H9 (cell line): Measurements from ENCODE around the gene TNFAIP8L3. TPM values are rescaled to one million over a fixed set of nuclear protein-coding genes. Genes with fewer than 3 reads are reported as not detected.

Experiments
- DNase-seq: peaks from one replicate; pipeline ENCODE4 v3.0.0-alpha.2; 2017
- H2AFZ ChIP-seq: one replicate; pipeline ENCODE4 v1.6.1; 2013; ENCODE audit warnings: mild to moderate bottlenecking, low read length, control low read depth, moderate library complexity
- H2AK5ac ChIP-seq: 2 replicates; pipeline ENCODE4 v1.6.1; 2013; ENCODE audit warnings: low read length, control low read depth, mixed read lengths; ENCODE audit not compliant: insufficient read length
- H2BK120ac ChIP-seq: one replicate; pipeline ENCODE4 v1.6.1; 2013; ENCODE audit warnings: low read depth, mild to moderate bottlenecking, low read length, control low read depth, inconsistent platforms; ENCODE audit not compliant: poor library complexity, severe bottlenecking
- H2BK12ac ChIP-seq: 2 replicates; pipeline ENCODE4 v1.6.1; 2013; ENCODE audit warnings: low read length, control low read depth, mixed read lengths, low read depth; ENCODE audit not compliant: insufficient read length
- H2BK15ac ChIP-seq: 2 replicates; pipeline ENCODE4 v1.6.1; 2013; ENCODE audit warnings: low read depth, low read length, control low read depth
- H2BK20ac ChIP-seq: one replicate; pipeline ENCODE4 v1.6.1; 2013; ENCODE audit warnings: low read depth, mild to moderate bottlenecking, low read length, control low read depth, inconsistent platforms; ENCODE audit not compliant: poor library complexity, severe bottlenecking
- H2BK5ac ChIP-seq: 2 replicates; pipeline ENCODE4 v1.6.1; 2013; ENCODE audit warnings: low read length, control low read depth, mixed read lengths; ENCODE audit not compliant: insufficient read length
- H3K14ac ChIP-seq: 2 replicates; pipeline ENCODE4 v1.6.1; 2013; ENCODE audit warnings: low read length, control low read depth; ENCODE audit not compliant: insufficient read depth
- H3K18ac ChIP-seq: 2 replicates; pipeline ENCODE4 v1.6.1; 2013; ENCODE audit warnings: low read depth, mild to moderate bottlenecking, mixed read lengths, low read length, control low read depth; ENCODE audit not compliant: insufficient read length
- H3K23ac ChIP-seq: 2 replicates; pipeline ENCODE4 v1.6.1; 2013; ENCODE audit warnings: low read length, control low read depth, mixed read lengths, low read depth; ENCODE audit not compliant: insufficient read length
- H3K23me2 ChIP-seq: 2 replicates; pipeline ENCODE4 v1.6.1; 2013; ENCODE audit warnings: low read depth, mild to moderate bottlenecking, mixed read lengths, low read length, control low read depth; ENCODE audit not compliant: insufficient read length, poor library complexity, severe bottlenecking
- H3K27ac ChIP-seq: 2 replicates; pipeline ENCODE4 v1.5.1; 2013; ENCODE audit warnings: low read length, control low read depth, mixed read lengths, low read depth; ENCODE audit not compliant: insufficient read length
- H3K27me3 ChIP-seq: 2 replicates; pipeline ENCODE4 v1.6.1; 2013; ENCODE audit warnings: low read length, control low read depth, inconsistent platforms; ENCODE audit not compliant: insufficient read depth
- H3K4ac ChIP-seq: 2 replicates; pipeline ENCODE4 v1.6.1; 2013; ENCODE audit warnings: low read depth, mild to moderate bottlenecking, control low read depth, inconsistent platforms, low read length, moderate library complexity
- H3K4me1 ChIP-seq: 2 replicates; pipeline ENCODE4 v1.6.1; 2013; ENCODE audit warnings: low read length, control low read depth, inconsistent platforms; ENCODE audit not compliant: insufficient read depth
- H3K4me2 ChIP-seq: 2 replicates; pipeline ENCODE4 v1.6.1; 2013; ENCODE audit warnings: low read length, control low read depth, mixed read lengths; ENCODE audit not compliant: insufficient read length, insufficient read depth
- H3K56ac ChIP-seq: 2 replicates; pipeline ENCODE4 v1.6.1; 2013; ENCODE audit warnings: low read depth, mild to moderate bottlenecking, mixed read lengths, low read length, control low read depth; ENCODE audit not compliant: insufficient read length
- H3K79me1 ChIP-seq: 2 replicates; pipeline ENCODE4 v1.6.1; 2013; ENCODE audit warnings: low read depth, mild to moderate bottlenecking, moderate library complexity, low read length, control low read depth, inconsistent platforms; ENCODE audit not compliant: insufficient read depth, poor library complexity, severe bottlenecking
- H3K79me2 ChIP-seq: 2 replicates; pipeline ENCODE4 v1.6.1; 2013; ENCODE audit warnings: low read length, control low read depth, inconsistent platforms; ENCODE audit not compliant: insufficient read depth
- H3K9ac ChIP-seq: 2 replicates; pipeline ENCODE4 v1.6.1; 2013; ENCODE audit warnings: low read length, control low read depth, mixed read lengths; ENCODE audit not compliant: insufficient read length; ENCODE audit errors: extremely low read depth
- H3K9me3 ChIP-seq: one replicate; pipeline ENCODE4 v1.6.1; 2013; ENCODE audit warnings: low read depth, low read length, inconsistent platforms; ENCODE audit not compliant: control insufficient read depth
- H3T11ph ChIP-seq: one replicate; pipeline ENCODE4 v1.6.1; 2013; ENCODE audit warnings: mild to moderate bottlenecking, low read length, control low read depth, inconsistent platforms
- H4K20me1 ChIP-seq: one replicate; pipeline ENCODE4 v1.6.1; 2013; ENCODE audit not compliant: control insufficient read depth, insufficient read length, insufficient read depth
- H4K5ac ChIP-seq: 2 replicates; pipeline ENCODE4 v1.6.1; 2013; ENCODE audit warnings: low read depth, mild to moderate bottlenecking, mixed read lengths, low read length, control low read depth; ENCODE audit not compliant: insufficient read length
- H4K8ac ChIP-seq: replicated peaks from 2 replicates; pipeline ENCODE4 v1.6.1; 2013; ENCODE audit warnings: low read length, control low read depth, mixed read lengths, low read depth; ENCODE audit not compliant: insufficient read length
- H4K91ac ChIP-seq: 2 replicates; pipeline ENCODE4 v1.6.1; 2013; ENCODE audit warnings: low read depth, mild to moderate bottlenecking, moderate library complexity, mixed read lengths, low read length, control low read depth; ENCODE audit not compliant: insufficient read length
- H3K27ac Mint-ChIP-seq, 3 experiments: 2 replicates in 2 of 3; 3 replicates in 1 of 3; pipeline ENCODE4 v1.8.0; 2020 to 2021; ENCODE audit warnings: mixed read lengths in 3 of 3, mild to moderate bottlenecking in 1 of 3, moderate library complexity in 1 of 3
- H3K27me3 Mint-ChIP-seq: 2 replicates; pipeline ENCODE4 v1.8.0; 2021; ENCODE audit warnings: low read depth, mild to moderate bottlenecking, moderate library complexity, mixed read lengths
- H3K36me3 Mint-ChIP-seq, 3 experiments: 2 replicates in 2 of 3; 3 replicates in 1 of 3; pipeline ENCODE4 v1.8.0; 2020 to 2021; ENCODE audit warnings: low read depth in 3 of 3, mixed read lengths in 3 of 3; ENCODE audit not compliant: insufficient read depth in 1 of 3
- H3K4me1 Mint-ChIP-seq, 2 experiments: 2 replicates each; pipeline ENCODE4 v1.8.0; 2020; ENCODE audit warnings: mixed read lengths in 2 of 2
- H3K4me3 Mint-ChIP-seq, 2 experiments: 2 replicates in 1 of 2; 3 replicates in 1 of 2; pipeline ENCODE4 v1.8.0; 2020 to 2021; ENCODE audit warnings: mild to moderate bottlenecking in 2 of 2, mixed read lengths in 2 of 2, moderate library complexity in 1 of 2
- H3K9me3 Mint-ChIP-seq, 2 experiments: 2 replicates in 1 of 2; 3 replicates in 1 of 2; pipeline ENCODE4 v1.8.0; 2020; ENCODE audit warnings: mild to moderate bottlenecking in 2 of 2, mixed read lengths in 2 of 2, moderate library complexity in 1 of 2
- WGBS: extraction: QIAGEN DNeasy Blood & Tissue Kit; methylation state at CpG from one replicate; pipeline ENCODE4 v1.1.7; 2013; ENCODE audit warnings: missing lambda C conversion rate, low lambda C conversion rate, mixed read lengths; ENCODE audit not compliant: insufficient read length; ENCODE audit errors: extremely low coverage; 5-methylcytosine and 5-hydroxymethylcytosine counted together
- total RNA-seq: library from RNA; stranded (reverse); gene quantifications from 2 replicates; pipeline ENCODE4 v1.2.1, GENCODE V29; 2021
- TF ChIP-seq, protein P1 (sequence below): fragments of 200-600 bp; sonication (generic); conservative IDR thresholded peaks from 3 replicates; pipeline ENCODE4 v1.8.0; 2021; ENCODE audit warnings: antibody characterized with exemption, mild to moderate bottlenecking

The TNFAIP8L3 gene
- total RNA-seq, 1 experiment from 2014 or later = 0.22 TPM

DNA sequence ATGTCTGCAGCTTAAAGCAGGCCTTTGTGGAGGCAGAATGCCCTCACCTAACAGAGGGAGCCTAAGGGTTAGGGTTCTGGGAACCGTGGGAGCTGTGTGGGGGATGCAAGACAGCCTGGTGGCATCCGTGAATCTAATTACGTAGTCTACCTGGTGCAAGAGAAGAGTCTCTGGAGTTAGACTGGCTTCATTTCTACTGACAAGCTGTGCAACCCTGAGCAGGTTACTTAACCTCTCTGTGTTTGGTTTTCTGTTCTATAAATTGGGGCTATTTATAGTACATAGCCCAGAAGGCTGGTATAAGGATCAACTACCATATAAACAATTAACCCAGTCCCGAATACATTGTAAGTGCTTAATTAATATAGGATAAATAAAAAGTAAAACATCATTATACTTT, 8.3 kb downstream of the TNFAIP8L3 start:
- no peak overlapping the region for H2BK12ac ChIP-seq
- no peaks in the 10 kb centered on the region for H3K79me2 ChIP-seq
- no peak overlapping the region; a peak in 1 of 7 replicates for H3K27ac Mint-ChIP-seq
- no peaks in the 10 kb centered on the region for H3K9me3 ChIP-seq
- no peak overlapping the region for H3K27ac ChIP-seq
- no peaks in the 10 kb centered on the region for H3K23me2 ChIP-seq
- H3K9me3 Mint-ChIP-seq = no peaks in the 10 kb centered on the region
- H3K23ac ChIP-seq = no peak overlapping the region
- no peak overlapping the region for H3K4ac ChIP-seq
- H3K18ac ChIP-seq = no peak overlapping the region
- DNase-seq = no peak
- TF ChIP-seq, protein P1, sequence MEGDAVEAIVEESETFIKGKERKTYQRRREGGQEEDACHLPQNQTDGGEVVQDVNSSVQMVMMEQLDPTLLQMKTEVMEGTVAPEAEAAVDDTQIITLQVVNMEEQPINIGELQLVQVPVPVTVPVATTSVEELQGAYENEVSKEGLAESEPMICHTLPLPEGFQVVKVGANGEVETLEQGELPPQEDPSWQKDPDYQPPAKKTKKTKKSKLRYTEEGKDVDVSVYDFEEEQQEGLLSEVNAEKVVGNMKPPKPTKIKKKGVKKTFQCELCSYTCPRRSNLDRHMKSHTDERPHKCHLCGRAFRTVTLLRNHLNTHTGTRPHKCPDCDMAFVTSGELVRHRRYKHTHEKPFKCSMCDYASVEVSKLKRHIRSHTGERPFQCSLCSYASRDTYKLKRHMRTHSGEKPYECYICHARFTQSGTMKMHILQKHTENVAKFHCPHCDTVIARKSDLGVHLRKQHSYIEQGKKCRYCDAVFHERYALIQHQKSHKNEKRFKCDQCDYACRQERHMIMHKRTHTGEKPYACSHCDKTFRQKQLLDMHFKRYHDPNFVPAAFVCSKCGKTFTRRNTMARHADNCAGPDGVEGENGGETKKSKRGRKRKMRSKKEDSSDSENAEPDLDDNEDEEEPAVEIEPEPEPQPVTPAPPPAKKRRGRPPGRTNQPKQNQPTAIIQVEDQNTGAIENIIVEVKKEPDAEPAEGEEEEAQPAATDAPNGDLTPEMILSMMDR = no peak
- H3K4me3 Mint-ChIP-seq = no peak overlapping the region
- H2BK120ac ChIP-seq = no peak overlapping the region
- H3K4me1 Mint-ChIP-seq = peaks cover 20 to 36% of the 10 kb centered on the region in 2 experiments
- H3K79me1 ChIP-seq = no peaks in the 10 kb centered on the region
- H3T11ph ChIP-seq = no peak overlapping the region
- peaks cover 27% of the 10 kb centered on the region for H3K27me3 Mint-ChIP-seq
- H3K27me3 ChIP-seq = no peaks in the 10 kb centered on the region
- H2BK20ac ChIP-seq = no peak overlapping the region
- H3K4me2 ChIP-seq = no peak overlapping the region
- no peak overlapping the region for H3K56ac ChIP-seq
- no peak overlapping the region for H3K9ac ChIP-seq
- H2AFZ ChIP-seq = no peak overlapping the region
- no peak overlapping the region for H2BK15ac ChIP-seq
- H4K8ac ChIP-seq = no peak overlapping the region
- no peak overlapping the region for H4K5ac ChIP-seq
- WGBS = no CpG with 5 or more reads among the region's 4 CpGs
- peaks cover 8% of the 10 kb centered on the region for H3K4me1 ChIP-seq
- H3K14ac ChIP-seq = no peak overlapping the region
- no peak overlapping the region for H2AK5ac ChIP-seq
- H3K36me3 Mint-ChIP-seq = no peaks in the 10 kb centered on the region
- no peak overlapping the region for H2BK5ac ChIP-seq
- H4K91ac ChIP-seq = no peak overlapping the region
- no peaks in the 10 kb centered on the region for H4K20me1 ChIP-seq
